IPS-18c (cell line): ENCODE data around the gene CCDC91.

Source experiments
- H3K4me3 ChIP-seq: 2 replicates; pipeline ENCODE4 v1.7.0; 2013; ENCODE audit warnings: low read depth, mild to moderate bottlenecking, low read length, moderate library complexity; ENCODE audit not compliant: insufficient read depth
- H3K9me3 ChIP-seq: one replicate; pipeline ENCODE4 v1.6.1; 2013; ENCODE audit warnings: mild to moderate bottlenecking, low read length, moderate library complexity; ENCODE audit not compliant: control insufficient read depth, insufficient read depth

Gene CCDC91

GRCh38 chr12:28217805-28218204 is 27.5 kb downstream of the CCDC91 start:
- H3K9me3 ChIP-seq, result no peaks in the 10 kb centered on the region
- H3K4me3 ChIP-seq, result no peak overlapping the region

DNA sequence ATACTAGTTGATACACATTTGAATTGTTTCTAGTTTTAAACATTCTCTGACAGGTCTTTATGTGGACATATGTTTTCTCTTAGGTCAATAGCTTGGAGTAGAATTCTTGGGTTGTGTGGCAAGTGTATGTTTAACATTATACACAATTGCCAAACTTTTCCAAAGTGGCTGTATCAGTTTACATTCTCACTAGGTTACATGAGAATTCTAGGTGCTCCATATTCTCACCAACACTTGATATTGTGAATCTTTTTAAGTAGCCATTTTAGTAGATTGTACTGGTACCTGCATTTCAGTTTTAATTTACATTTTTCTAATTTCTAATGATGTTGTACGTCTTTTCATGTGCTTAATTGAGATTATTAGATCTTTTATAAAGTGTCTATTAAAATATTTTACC is 28.6 kb downstream of the CCDC91 start:
- H3K9me3 ChIP-seq, result no peaks in the 10 kb centered on the region

DNA sequence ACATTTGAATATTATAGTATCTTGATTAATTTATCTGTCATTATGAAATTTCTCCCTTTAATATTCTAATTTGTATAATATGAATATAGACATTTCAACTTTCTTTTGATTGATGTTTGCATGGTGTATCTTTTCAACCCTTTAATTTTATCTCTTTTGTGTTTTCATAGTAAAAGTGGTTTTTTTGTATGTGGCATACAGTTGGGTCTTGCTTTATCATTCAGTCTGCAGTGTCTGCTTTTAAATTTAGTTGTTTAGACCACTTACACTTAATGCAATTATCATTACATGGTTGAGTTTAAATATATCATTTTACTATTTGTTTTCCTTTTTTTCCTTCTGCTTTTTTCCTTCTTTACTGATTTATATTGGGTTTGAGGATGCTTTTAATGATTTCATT is 29.6 kb downstream of the CCDC91 start:
- Histone ChIP-seq H3K9me3 (no peaks in the 10 kb centered on the region), H3K4me3 (no peak overlapping the region)

More for the DNA sequence above, 28.6 kb downstream of the CCDC91 start:
- H3K4me3 ChIP-seq, result no peak overlapping the region

DNA sequence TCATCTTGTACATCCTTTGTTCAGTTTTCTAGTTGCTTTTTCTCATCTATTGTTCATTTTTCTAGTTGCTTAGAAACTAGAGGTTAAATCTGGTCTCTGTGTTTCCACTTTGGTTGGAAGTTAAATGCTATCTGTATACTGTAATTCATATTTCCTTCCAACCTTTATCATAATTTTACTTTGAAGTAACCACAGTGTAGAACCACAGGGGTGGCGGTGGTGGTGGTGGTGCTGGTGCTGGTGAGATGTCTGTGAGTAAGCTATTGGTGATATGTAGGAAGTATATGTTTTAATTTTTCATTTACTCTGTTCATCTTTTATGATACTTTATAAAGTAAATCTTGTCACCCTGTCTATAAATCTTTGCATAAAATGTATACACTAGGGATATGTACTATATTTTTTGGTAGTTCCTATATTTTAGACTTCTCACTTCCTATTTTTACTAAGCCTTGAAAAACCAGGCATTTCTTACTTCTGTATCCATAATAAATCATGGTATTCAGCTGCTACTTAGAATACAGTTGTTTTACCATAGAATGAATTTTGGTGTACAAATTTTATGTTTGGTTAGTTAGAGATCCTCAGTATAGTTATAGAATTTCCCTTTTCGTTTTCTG is 31.9 kb downstream of the CCDC91 start:
- no peak overlapping the region for H3K4me3 ChIP-seq
- H3K9me3 ChIP-seq, result no peaks in the 10 kb centered on the region

- H3K9me3 ChIP-seq, result no peaks in the 10 kb centered on the region
- H3K4me3 ChIP-seq, result no peak overlapping the region
Measured at GRCh38 chr12:28223025-28223554, 32.8 kb downstream of the CCDC91 start.

GRCh38 chr12:28223858-28224257 is 33.6 kb downstream of the CCDC91 start:
- Histone ChIP-seq H3K9me3 (no peaks in the 10 kb centered on the region), H3K4me3 (no peak overlapping the region)

GRCh38 chr12:28226705-28227104 is 36.4 kb downstream of the CCDC91 start:
- Histone ChIP-seq H3K9me3 (no peaks in the 10 kb centered on the region), H3K4me3 (no peak overlapping the region)

DNA sequence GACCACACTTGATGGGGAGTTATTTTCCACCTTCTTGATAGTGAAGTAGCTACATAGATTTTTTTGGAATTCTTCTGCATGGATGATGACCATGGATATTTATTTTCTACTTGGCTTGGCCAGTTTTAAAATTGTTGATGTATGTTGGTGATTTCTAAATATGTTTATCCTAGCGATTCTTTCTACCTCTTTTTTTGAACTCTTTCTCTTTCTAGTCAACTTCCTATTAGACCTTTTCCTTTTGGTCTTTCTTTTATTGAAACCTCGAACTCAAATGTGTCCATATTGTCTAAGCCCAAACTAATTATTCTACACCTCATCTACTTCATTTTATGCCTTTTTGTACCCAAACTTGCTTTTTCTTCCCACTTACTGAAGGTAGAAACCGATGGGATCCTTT is 37.0 kb downstream of the CCDC91 start:
- Histone ChIP-seq H3K4me3 (no peak overlapping the region), H3K9me3 (no peaks in the 10 kb centered on the region)

- Histone ChIP-seq H3K4me3 (no peak overlapping the region), H3K9me3 (no peaks in the 10 kb centered on the region)
Measured at GRCh38 chr12:28231248-28231647, 41.0 kb downstream of the CCDC91 start.

DNA sequence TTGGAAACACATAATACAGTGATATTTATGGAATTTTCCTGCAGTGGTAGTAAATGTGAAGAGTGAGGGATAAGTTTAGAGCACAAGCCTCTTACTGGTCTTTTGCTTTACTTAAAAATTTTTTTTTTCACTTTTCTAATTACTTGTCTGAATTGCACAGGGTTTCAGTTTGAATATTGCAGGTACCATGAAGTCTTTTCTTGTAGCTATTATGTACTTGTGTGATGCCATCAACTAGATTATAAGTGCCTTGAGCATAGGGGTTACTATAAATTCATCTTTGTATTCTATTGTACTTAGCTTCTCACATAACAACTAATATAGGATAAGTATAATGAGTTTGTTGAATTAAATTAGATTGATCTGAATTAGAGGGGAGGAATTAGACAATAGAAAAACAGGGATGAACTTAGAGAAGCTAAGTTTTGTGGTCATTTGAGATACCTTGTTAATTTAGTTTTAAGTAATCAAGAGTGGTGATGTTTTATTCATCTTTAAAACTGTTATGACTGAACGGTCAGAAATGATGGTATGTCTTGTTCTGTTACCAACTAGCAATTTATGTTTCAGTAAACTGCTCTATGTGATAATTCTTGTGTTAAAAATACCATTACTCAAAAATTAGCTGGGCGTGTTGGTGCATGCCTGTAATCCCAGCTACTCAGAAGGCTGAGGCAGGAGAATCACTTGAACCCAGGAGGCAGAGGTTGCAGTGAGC is 42.1 kb downstream of the CCDC91 start:
- no peak overlapping the region for H3K4me3 ChIP-seq
- no peaks in the 10 kb centered on the region for H3K9me3 ChIP-seq

DNA sequence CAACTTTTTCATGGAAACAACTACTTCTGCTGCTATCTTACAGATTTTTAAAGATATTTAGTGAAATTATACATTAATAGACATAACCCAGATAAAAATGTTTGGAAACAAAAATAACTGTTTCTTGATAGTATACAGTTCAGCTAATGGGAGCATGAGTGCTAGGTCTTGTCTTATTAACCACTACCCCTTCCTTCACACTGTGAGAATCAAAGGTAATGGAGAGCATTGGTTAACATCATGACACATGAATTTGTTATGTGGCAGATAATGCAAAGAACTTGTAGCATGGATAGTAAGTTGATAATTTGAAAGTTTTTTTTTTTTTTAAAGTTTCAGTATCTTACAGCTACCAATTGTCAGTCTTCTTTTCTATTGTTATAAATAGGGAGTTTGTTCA is 44.2 kb downstream of the CCDC91 start:
- H3K4me3 ChIP-seq, result no peak overlapping the region
- H3K9me3 ChIP-seq, result no peaks in the 10 kb centered on the region

- Histone ChIP-seq H3K9me3 (no peaks in the 10 kb centered on the region), H3K4me3 (no peak overlapping the region)
Measured at GRCh38 chr12:28235015-28235414, 44.8 kb downstream of the CCDC91 start.

GRCh38 chr12:28235985-28236384 is 45.7 kb downstream of the CCDC91 start:
- no peak overlapping the region for H3K4me3 ChIP-seq
- H3K9me3 ChIP-seq, result no peaks in the 10 kb centered on the region

- H3K4me3 ChIP-seq, result no peak overlapping the region
- no peaks in the 10 kb centered on the region for H3K9me3 ChIP-seq
Measured at GRCh38 chr12:28237423-28237822, 47.2 kb downstream of the CCDC91 start.

GRCh38 chr12:28239918-28240317 is 49.7 kb downstream of the CCDC91 start:
- Histone ChIP-seq H3K9me3 (no peaks in the 10 kb centered on the region), H3K4me3 (no peak overlapping the region)

DNA sequence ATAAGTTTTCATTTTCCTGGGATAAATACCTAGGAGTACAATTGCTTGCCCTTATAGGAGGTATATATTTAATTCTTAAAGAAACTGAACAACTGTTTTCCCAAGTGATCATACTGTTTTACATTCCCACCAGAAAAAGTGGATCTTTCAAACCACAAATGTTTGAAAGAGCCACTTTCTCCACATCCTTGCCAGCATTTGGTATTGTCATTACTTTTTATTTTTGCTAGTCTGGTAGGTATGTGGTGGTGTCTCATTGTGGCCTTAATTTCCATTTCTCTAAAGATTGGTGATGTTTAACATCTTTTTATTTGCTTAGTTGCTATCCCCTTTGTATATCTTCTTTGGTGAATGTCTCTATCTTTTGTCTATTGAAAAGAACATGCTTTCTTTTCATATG is 50.6 kb downstream of the CCDC91 start:
- Histone ChIP-seq H3K9me3 (no peaks in the 10 kb centered on the region), H3K4me3 (no peak overlapping the region)

DNA sequence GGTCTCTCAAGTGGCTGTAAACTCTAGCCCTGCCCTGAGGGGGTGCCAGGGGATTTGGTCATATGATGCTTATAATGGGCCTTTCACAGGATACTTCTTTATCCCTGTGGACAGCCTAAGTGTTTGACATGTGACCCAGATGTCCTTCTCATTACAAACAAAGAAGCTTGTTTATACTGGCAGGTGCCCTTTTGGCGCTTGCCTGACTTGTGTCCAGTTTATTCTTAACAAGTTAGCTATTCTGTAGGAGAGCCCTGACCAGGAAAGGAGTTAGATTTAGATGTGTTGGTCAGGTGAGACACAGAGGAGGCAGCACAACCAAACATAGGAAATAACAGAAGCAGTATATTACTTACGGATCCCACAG is 51.9 kb downstream of the CCDC91 start:
- H3K4me3 ChIP-seq, result no peak overlapping the region

DNA sequence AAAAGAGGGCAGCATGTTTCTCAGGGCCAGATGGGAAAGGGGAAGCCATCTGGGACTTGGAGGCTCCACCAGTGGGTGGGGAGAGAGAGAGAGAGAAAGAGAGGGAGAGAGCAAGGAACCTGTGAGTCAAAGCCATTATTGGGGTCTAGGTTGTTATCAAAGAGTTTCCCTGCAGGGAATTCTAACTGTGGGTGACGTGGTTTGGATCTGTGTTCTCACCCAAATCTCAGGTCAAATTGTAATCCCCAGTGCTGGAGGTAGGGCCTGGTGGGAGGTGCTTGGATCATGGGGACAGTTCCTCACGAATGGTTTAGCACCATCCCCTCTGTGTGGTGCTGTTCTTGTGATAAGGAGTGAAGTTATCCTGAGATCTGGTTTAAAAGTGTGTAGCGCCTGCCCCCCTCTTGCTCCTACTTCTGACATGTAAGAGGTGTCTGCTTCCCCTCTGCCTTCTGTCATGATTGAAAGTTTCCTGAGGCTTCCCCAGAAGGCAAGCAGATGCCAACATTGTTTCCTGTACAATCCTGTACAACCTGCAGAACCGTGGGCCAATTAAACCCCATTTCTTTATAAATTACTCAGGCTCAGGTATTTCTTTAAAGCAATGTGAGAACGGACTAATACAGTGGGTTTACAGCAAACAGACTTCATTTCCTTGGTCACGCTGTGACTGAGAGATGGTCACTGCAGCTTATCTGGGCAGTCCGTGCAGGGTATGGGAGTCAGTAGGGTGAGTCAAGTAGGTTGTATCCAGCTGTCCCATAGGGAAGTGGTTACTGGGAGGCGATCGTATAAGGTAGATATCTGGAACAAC is 52.4 kb downstream of the CCDC91 start:
- H3K4me3 ChIP-seq, result no peak overlapping the region
- no peaks in the 10 kb centered on the region for H3K9me3 ChIP-seq

More for the DNA sequence above, 51.9 kb downstream of the CCDC91 start:
- no peaks in the 10 kb centered on the region for H3K9me3 ChIP-seq
